Epithelial cell of umbilical artery (primary cell): ENCODE data around the gene DNAH6. TPM values are rescaled to one million over a fixed set of nuclear protein-coding genes. Genes with fewer than 3 reads are reported as not detected.

ENCODE experiments used
- total RNA-seq: library from RNA; depleted of rRNA; stranded (reverse); fragments of >200 nt; gene quantifications from 2 replicates; pipeline ENCODE4 v1.2.3, GENCODE V29; 2014

Gene DNAH6
- under 0.01 and 0.15 TPM in 2 replicates for total RNA-seq

DNA sequence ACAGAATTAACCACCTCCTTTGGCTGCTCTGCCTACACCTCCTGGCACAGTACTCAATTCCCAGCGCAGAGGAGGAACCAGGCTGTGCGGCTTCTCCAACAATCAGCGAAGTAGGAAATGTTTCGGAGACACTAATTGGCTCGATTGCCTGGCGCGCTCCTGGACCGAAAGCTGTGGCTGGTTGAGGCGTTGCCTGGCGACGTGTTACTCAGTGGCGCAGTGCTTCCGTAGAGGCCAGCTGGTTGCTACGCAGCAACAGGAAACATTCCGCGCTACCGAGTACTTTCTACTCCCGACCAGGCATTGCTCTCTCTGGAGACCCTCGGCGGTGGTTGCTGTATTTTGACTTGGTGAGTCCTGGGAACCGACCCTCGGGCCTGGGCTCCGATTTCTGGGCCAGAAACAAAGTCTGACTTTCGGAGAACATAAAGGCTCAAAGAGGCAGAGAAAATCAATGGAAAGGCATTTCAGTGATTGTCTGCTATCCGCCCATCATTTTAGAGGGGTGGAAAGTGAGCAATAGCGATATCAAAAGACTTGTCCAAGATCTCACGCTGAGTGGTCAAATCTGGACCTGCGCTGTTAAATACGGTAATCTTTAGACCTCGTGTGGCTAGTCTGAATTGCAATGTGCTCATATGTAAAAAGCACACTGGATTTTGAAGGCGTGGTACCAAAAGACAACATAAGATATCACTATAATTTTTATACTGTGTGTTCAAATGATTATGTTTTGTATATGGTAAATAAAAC, at the start of gene DNAH6:
TSS of gene DNAH6 (plus strand) at position 265 of the 753 bp plus-strand sequence. CDS start 1,329 bp downstream, outside the sequence.

Other genes with a start within 250 kb of the DNAH6 start
- 52.6 and 71.3 TPM in 2 replicates for gene SUCLG1, start 57.2 kb upstream of the DNAH6 start, total RNA-seq